Vagina (tissue), 2 donors: Measurements from ENCODE around the gene CCDC88C.

Source experiments
- POLR2AphosphoS5 ChIP-seq, 2 donors: sonication (generic); formaldehyde crosslinking; IDR thresholded peaks; one replicate each; pipeline ENCODE4 v1.9.0; 2017; ENCODE audit warnings: antibody characterized with exemption in 2 of 2, mild to moderate bottlenecking in 2 of 2, low read depth in 1 of 2; ENCODE audit not compliant: insufficient read depth in 1 of 2
- TF ChIP-seq, protein P1 (sequence below), 3 experiments: fragments of 450-650 bp in 2 of 3; fragments of 200-600 bp in 1 of 3; sonication (generic) in 1 of 3; IDR thresholded peaks; one replicate each; pipeline ENCODE4 v1.5.1; 2017 to 2019; ENCODE audit warnings: antibody characterized with exemption in 3 of 3, mild to moderate bottlenecking in 2 of 3, moderate library complexity in 2 of 3

DNA sequence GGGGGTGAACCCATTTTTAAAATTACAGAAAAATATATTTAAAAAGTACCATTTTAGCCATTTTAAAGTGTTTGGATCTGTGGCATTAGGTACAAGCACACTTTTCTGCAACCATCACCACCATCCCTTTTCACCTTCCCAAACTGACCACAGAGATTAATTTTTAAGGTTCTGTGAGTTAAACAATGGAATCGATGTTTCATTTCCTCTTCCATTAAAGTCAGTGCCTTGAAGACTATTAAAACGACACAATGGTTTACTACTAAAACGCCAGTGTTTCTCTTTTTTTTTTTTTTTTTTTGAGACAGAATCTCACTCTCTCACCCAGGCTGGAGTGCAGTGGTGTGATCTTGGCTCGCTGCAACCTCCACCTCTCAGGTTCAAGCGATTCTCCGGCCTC lies 95.0 kb downstream of the CCDC88C start:
- TF ChIP-seq, protein P1, sequence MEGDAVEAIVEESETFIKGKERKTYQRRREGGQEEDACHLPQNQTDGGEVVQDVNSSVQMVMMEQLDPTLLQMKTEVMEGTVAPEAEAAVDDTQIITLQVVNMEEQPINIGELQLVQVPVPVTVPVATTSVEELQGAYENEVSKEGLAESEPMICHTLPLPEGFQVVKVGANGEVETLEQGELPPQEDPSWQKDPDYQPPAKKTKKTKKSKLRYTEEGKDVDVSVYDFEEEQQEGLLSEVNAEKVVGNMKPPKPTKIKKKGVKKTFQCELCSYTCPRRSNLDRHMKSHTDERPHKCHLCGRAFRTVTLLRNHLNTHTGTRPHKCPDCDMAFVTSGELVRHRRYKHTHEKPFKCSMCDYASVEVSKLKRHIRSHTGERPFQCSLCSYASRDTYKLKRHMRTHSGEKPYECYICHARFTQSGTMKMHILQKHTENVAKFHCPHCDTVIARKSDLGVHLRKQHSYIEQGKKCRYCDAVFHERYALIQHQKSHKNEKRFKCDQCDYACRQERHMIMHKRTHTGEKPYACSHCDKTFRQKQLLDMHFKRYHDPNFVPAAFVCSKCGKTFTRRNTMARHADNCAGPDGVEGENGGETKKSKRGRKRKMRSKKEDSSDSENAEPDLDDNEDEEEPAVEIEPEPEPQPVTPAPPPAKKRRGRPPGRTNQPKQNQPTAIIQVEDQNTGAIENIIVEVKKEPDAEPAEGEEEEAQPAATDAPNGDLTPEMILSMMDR (IDR thresholded peaks at IDR 0.05): no peak
- TF ChIP-seq POLR2AphosphoS5 (IDR thresholded peaks at IDR 0.05; ENCODE audit: insufficient read depth in 1 of 2, low read depth in 1 of 2): no peak
